MG63 (cell line): ENCODE data around the gene OAF. TPM values are rescaled to one million over a fixed set of nuclear protein-coding genes. Genes with fewer than 3 reads are reported as not detected.
"Not testable (repeated sequence)": the region's sequence is repeated elsewhere in the genome, so short reads cannot be mapped to it uniquely, and the experiment has no call there.

ENCODE experiments used
- DNase-seq: peaks from one replicate; pipeline ENCODE4 v3.0.0-alpha.2; 2020
- H3K27me3 ChIP-seq: fragments of 250-450 bp; sonication (Bioruptor Pico); 2 replicates; pipeline ENCODE4 v1.5.1; 2020; ENCODE audit warnings: mild to moderate bottlenecking, moderate library complexity
- H3K36me3 ChIP-seq: fragments of 250-450 bp; sonication (Bioruptor Pico); 2 replicates; pipeline ENCODE4 v1.5.1; 2020; ENCODE audit warnings: mild to moderate bottlenecking, moderate library complexity
- H3K4me3 ChIP-seq: fragments of 250-450 bp; sonication (Bioruptor Pico); 2 replicates; pipeline ENCODE4 v1.5.1; 2020; ENCODE audit warnings: mild to moderate bottlenecking, moderate library complexity
- H3K9me3 ChIP-seq: fragments of 250-450 bp; sonication (Bioruptor Pico); 2 replicates; pipeline ENCODE4 v1.5.1; 2020; ENCODE audit warnings: mild to moderate bottlenecking, moderate library complexity
- total RNA-seq: library from RNA; depleted of rRNA; stranded (reverse); fragments of >200 nt; shearing (Covaris generic); gene quantifications from 2 replicates; pipeline ENCODE4 v1.2.3, GENCODE V29; 2014; ENCODE audit warnings: low replicate concordance; rRNA removed

OAF gene
- 13.5 and 35.9 TPM in 2 replicates for total RNA-seq

- Histone ChIP-seq H3K4me3 (peak within 1 kb of the TSS; percentile 56), H3K27me3 (no peaks in the 10 kb centered on the region), H3K36me3 (no peaks in the 10 kb centered on the region), H3K9me3 (no peaks in the 10 kb centered on the region)
- peak; percentile 89 for DNase-seq
Measured at GRCh38 chr11:120210626-120211521, at the start of gene OAF. Gene OAF (plus strand): TSS chr11:120211032. CDS start chr11:120211280, 248 bp downstream.

GRCh38 chr11:120167659-120168058, 43.2 kb upstream of the OAF start:
- Histone ChIP-seq H3K27me3 (peaks cover 42% of the 10 kb centered on the region), H3K36me3 (no peaks in the 10 kb centered on the region), H3K4me3 (no peak overlapping the region), H3K9me3 (peaks cover 7% of the 10 kb centered on the region)
- DNase-seq, result no peak

- H3K36me3 ChIP-seq, result no peaks in the 10 kb centered on the region
- no peak for DNase-seq
- H3K27me3 ChIP-seq, result peaks cover 42% of the 10 kb centered on the region
- peak overlapping the region; percentile 51 for H3K4me3 ChIP-seq
- peaks cover 7% of the 10 kb centered on the region for H3K9me3 ChIP-seq
Measured at GRCh38 chr11:120168108-120168959, 42.5 kb upstream of the OAF start.

GRCh38 chr11:120168960-120169681, 41.7 kb upstream of the OAF start:
- H3K27me3 ChIP-seq, result peaks cover 41% of the 10 kb centered on the region
- peak overlapping the region; percentile 51 for H3K4me3 ChIP-seq
- no peaks in the 10 kb centered on the region for H3K36me3 ChIP-seq
- H3K9me3 ChIP-seq, result peaks cover 7% of the 10 kb centered on the region
- DNase-seq, result peak; percentile 73

GRCh38 chr11:120169981-120170698, 40.7 kb upstream of the OAF start:
- peaks cover 38% of the 10 kb centered on the region for H3K27me3 ChIP-seq
- DNase-seq, result no peak
- no peak overlapping the region for H3K4me3 ChIP-seq

GRCh38 chr11:120170741-120171261, 40.0 kb upstream of the OAF start:
- no peak for DNase-seq
- Histone ChIP-seq H3K27me3 (peaks cover 33% of the 10 kb centered on the region), H3K9me3 (peaks cover 3% of the 10 kb centered on the region; the same call in 1 of the 2 replicates), H3K4me3 (no peak overlapping the region), H3K36me3 (no peaks in the 10 kb centered on the region)

More at GRCh38 chr11:120169981-120170698, 40.7 kb upstream of the OAF start:
- no peaks in the 10 kb centered on the region for H3K36me3 ChIP-seq
- peaks cover 3% of the 10 kb centered on the region for H3K9me3 ChIP-seq

DNA sequence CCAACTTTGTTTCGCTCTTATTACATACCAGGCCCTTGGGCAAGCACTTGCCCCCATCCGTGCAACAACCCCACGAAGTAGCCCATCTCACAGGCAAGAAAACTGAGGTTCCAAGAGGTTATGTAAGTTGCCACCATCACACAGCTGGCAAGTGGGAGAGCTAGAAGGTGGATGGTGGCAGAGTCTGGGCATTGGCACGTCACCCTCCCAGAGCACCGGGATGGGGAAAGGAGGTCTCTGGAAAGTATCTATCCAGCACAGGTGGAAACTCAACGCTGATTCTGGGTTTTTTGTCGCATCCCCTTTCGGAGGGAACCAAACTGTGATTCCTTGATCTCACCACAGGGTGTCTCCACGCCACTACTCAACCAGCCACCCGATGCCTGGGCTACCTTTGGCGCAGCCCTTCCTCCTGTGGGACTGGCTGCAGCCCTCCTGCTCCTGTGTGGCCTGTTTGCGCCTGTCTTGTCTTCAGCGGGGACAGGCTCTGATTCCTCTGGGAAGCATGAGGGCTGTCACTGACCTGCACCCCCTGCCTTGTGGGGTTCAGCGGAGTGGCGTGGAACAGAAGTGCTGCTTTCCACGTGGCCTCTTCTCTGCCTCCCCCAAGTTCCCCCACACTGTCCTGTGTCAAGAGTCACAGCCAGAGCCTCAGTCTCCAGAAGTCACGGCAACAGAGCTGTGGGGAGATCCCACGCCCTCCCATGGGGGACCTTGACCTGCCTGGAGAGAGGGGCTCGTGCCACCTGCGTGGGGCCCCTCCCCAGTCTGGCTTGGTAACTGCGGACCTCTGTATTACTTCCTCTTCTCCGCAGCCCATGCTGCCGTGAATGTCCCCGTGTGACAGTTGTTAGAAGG, 38.5 kb upstream of the OAF start:
- peaks cover 21% of the 10 kb centered on the region for H3K27me3 ChIP-seq
- DNase-seq, result peak; percentile 47
- H3K9me3 ChIP-seq, result peaks cover 3% of the 10 kb centered on the region; the same call in 1 of the 2 replicates
- no peaks in the 10 kb centered on the region for H3K36me3 ChIP-seq
- H3K4me3 ChIP-seq, result no peak overlapping the region

GRCh38 chr11:120173019-120173705, 37.7 kb upstream of the OAF start:
- Histone ChIP-seq H3K9me3 (no peaks in the 10 kb centered on the region), H3K4me3 (no peak overlapping the region), H3K27me3 (peaks cover 12% of the 10 kb centered on the region), H3K36me3 (no peaks in the 10 kb centered on the region)
- DNase-seq, result no peak

GRCh38 chr11:120173807-120174206, 37.0 kb upstream of the OAF start:
- Histone ChIP-seq H3K36me3 (no peaks in the 10 kb centered on the region), H3K4me3 (no peak overlapping the region), H3K9me3 (no peaks in the 10 kb centered on the region), H3K27me3 (peaks cover 6% of the 10 kb centered on the region)
- DNase-seq, result no peak

DNA sequence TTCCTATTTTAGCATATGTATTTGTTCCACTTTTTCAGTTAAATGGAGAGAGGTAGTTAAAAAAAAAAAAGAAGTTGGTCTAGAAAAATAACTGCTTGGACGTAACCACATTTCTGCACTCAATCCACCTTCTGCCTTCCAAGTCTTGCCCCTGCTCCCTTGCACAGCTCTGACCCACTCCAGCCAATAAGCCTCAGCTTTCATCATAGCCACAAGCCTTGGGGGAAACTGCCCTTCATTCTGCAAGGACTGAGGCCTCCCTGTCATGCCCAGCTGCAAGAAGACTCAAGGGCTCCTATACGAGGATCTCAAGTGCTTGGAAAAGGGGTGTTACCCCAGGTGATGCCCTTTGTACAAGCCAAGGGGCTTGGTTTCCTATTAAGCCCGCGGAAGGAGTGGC, 36.0 kb upstream of the OAF start:
- DNase-seq, result no peak
- H3K36me3 ChIP-seq, result no peaks in the 10 kb centered on the region
- peaks cover 5% of the 10 kb centered on the region; the same call in 1 of the 2 replicates for H3K27me3 ChIP-seq
- H3K4me3 ChIP-seq, result no peak overlapping the region
- H3K9me3 ChIP-seq, result no peaks in the 10 kb centered on the region

GRCh38 chr11:120178561-120179056, 32.2 kb upstream of the OAF start:
- H3K4me3 ChIP-seq, result no peak overlapping the region
- H3K9me3 ChIP-seq, result no peaks in the 10 kb centered on the region
- no peak for DNase-seq
- H3K27me3 ChIP-seq, result no peaks in the 10 kb centered on the region; the same call in 1 of the 2 replicates
- no peaks in the 10 kb centered on the region for H3K36me3 ChIP-seq

DNA sequence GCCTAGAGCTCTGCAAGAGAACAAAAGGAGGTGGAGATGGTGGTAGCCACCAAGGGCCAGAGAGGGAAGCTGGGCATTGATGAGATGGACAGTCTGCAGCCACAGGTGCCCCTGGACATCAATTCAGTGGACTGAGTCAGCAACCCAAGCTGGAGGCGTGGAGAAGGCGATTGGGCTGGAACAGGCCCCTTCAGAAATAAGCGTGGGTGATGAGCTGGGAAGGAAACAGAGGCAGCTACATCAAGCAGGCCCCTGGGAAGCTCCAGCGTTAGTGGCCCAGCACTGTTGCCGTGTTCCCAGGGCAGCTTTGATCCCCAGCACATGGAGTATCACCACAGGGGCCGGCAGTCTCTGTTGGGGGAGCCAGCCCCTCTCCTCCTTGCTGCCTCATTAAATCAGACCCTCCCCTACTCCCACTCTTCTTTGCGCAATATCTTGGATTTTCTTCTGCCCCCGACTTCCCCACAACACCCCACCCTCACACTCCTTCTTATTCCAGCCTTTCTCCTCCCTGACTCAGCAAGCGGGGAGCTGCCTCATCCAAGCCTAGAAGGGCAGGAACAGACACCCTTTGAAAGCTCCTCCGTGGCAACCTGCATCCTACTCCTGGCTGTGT, 31.7 kb upstream of the OAF start:
- Histone ChIP-seq H3K36me3 (no peaks in the 10 kb centered on the region), H3K4me3 (no peak overlapping the region), H3K27me3 (no peaks in the 10 kb centered on the region), H3K9me3 (no peaks in the 10 kb centered on the region)
- DNase-seq, result no peak

DNA sequence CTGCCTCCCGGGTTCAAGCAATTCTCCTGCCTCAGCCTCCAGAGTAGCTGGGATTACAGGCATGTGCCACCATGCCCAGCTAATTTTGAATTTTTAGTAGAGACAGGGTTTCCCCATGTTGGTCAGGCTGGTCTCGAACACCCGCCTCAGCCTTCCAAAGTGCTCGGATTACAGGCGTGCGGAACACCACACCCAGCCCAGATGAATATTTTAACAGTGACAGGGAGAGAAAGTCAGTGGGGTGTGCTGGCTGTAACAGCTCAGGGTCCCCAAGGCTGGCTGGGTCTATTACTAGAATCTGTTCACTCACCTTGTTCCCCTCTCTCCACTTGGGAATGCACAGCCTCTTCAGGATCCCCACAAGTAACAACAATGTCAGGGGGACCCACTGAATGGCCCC, 30.8 kb upstream of the OAF start:
- not testable (repeated sequence) for H3K9me3 ChIP-seq, DNase-seq, H3K27me3 ChIP-seq, H3K36me3 ChIP-seq, H3K4me3 ChIP-seq
